DMS53 treated with DMSO at 0.1 percent for 48 hours (cell line): ENCODE data around the gene ANKS3.

Experiments used
- DNase-seq: peaks from one replicate; lab custom pipeline; 2025; ENCODE audit not compliant: unreplicated experiment; lab: John Stamatoyannopoulos, UW

ANKS3 gene

DNA sequence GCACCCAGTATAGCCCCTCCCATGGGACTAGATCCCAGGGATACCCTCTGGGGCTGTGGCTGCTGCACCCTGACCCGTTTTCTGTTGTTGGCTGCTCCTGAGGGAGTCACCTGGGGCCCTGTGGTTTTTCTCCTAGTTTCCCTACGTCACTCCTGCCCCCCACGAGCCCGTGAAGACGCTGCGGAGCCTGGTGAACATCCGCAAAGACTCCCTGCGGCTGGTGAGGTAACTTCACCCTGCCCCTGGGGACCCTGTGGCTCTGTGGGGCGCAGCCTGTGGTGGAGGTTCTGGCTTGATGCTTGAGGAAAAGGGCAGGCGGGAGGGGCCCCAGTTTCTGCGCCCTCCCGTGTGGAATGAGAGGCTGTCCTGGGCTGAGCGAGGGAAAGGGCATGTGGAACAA, 82.2 kb downstream of the ANKS3 start:
- DNase-seq = no peak

DNA sequence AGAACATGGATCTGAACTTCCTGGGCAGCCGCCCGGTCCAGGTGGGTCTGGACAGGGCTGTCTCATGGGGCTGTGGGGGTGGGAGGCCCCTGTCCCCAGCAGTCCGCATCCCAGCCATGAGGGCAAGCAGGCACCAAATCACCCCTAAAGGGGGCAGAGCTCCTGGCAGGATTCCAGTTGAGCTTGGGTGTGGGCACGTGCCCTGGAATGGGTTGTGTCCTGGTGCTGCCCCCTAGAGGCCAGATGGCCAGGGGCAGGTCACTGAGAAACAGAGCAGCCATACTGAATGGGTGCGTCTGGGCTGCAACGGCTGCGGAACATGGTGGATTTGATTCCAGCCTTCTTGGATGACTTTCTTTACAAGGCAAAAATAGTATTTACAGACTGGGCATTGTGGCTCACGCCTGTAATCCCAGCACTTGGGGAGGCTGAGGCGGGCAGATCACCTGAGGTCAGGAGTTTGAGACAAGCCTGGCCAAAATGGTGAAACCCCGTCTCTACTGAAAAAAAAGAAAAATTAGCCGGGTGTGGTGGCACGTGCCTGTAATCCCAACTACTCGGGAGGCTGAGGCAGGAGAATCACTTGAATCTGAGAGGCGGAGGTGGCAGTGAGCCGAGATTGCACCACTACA, 83.5 kb downstream of the ANKS3 start:
- peak; percentile 21 for DNase-seq

DNA sequence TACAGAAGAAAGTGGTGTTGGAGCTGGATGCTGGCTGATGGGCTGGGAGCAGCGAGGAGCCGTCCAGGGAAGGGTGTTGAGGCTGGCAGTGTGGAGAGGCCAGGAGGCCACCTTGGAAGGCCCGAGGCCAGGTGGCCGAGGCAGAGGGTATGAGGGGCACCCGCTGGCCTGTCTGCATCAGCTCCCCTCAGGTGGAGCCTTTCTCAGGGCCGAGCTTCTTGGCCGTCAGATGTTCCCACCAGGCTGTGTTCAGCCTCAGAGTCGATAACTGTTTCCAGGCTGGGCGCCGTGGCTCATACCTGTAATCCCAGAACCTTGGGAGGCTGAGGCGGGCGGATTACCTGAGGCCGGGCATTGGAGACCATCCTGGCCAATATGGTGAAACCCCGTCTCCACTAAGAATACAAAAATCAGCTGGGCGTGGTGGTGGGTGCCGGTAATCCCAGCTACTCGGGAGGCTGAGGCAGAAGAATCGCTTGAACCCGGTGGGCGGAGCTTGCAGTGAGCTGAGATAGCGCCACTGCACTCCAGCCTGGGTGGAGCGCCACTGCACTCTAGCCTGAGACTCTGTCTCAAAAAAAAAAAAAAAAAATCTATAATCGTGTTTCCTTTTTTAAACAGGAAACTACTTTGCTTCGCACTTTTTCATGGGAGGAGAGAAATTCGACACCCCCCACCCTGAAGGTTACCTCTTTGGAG, 84.2 kb downstream of the ANKS3 start:
- no peak for DNase-seq

DNA sequence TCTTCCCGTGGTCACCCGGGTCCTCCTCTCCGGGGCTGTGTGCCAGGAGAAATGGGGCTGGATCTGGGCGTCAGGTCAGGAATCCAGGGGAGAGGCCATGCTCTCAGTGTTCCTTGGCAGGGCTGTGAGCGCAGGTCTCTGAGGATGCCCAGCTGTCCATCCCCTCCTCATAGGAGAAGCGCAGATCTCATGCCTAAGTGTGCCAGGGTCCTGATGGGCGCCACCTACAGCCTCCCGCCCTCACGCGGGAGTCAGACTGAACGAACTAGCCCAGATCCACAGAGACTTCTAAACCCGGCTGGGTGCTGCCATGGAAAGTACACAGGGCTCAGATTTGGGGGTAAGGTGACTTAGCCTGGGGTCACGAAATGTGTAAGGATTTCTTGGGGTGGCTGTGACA, 85.2 kb downstream of the ANKS3 start:
- no peak for DNase-seq

DNA sequence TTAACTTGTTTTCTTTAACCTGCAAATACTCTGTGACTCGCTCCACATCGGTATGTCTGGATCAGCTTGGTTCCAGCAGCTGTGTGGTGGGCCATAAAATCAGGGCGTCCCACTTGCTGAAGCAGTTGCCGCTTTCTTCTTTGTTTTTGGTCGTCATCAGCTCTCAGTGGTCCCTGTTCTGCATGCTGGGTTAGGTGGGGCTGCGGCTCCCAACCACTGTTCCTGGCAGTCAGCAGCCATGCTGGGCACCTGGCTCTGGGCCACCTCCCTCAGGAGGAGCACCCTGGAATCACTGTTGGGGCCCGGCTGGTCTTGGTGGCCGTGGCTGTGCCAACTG, 86.5 kb downstream of the ANKS3 start:
- no peak for DNase-seq

DNA sequence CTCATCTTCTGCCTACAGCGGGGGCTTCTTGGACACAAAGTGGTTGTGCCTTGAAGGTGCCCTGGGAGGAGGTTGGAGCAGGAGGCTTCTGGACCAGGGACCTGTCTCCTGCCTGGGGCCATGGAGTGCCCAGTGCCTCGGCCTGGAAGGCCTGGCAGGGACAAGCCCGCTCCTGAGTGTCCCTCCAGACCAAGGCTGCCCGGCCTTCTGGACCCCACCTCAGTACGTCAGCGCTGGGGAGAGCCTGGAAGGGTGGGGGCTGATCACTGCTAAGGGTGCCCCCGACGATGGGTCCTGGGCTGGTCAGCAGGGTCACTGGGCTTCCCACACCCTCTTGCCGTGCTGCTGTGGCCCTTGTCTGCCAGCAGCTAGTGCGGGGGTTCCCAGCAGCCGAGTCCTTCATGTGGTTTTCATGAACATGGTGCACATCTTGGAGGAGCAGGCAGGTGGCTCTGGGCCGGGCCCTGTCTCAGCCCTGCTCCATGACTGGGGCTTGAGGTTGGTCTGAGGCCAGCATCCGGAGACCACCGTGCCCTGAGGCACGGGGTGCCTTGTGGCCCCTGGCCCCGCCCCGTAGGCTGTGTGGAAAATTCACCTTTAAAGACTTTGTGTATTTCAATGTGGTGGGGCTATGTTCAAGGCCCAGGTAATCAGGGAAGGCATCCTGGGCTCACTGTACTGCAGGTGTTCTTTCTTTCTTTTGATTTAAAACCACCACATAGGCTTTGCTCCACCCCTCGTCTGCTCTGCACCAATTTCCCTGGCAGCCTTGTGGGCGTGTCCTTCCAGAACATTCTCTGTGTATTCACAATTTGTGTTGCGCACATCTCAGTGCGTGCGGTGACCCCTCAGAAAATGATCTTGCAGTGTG, 87.1 kb downstream of the ANKS3 start:
- DNase-seq = no peak
